Measurements from ENCODE around the gene TMUB1.

DNA sequence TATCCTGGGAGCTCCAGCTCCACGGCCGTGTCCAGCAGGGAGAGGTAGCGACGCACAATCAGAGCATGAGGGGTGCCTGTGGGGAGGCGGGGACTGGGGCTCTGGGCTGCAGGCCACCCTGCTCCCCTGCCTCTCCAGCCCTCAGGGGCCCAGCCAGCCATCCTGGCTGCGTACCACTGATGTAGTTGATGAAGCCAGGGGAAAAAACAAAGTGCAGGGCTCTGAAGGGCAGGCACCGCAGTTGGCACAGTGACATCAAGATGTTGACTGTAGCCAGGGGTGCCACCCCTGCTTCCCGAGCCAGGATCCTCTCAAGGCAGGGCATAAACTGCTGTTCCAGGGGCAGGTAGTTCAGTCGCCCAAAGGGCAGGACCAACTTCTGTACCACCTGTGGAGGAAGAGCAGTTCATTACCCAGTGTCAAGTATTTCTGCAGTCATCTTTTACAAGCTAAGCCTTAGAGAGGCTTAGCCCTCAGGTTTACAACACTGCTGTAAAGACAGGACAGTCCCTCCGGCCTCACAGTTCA, 5.5 kb downstream of the TMUB1 start:
- TF ChIP-seq POLR2A (IDR thresholded peaks at IDR 0.05) = no peak
- TF ChIP-seq, protein P1, sequence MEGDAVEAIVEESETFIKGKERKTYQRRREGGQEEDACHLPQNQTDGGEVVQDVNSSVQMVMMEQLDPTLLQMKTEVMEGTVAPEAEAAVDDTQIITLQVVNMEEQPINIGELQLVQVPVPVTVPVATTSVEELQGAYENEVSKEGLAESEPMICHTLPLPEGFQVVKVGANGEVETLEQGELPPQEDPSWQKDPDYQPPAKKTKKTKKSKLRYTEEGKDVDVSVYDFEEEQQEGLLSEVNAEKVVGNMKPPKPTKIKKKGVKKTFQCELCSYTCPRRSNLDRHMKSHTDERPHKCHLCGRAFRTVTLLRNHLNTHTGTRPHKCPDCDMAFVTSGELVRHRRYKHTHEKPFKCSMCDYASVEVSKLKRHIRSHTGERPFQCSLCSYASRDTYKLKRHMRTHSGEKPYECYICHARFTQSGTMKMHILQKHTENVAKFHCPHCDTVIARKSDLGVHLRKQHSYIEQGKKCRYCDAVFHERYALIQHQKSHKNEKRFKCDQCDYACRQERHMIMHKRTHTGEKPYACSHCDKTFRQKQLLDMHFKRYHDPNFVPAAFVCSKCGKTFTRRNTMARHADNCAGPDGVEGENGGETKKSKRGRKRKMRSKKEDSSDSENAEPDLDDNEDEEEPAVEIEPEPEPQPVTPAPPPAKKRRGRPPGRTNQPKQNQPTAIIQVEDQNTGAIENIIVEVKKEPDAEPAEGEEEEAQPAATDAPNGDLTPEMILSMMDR (IDR thresholded peaks at IDR 0.05) = no peak
- TF ChIP-seq POLR2AphosphoS5 (IDR thresholded peaks at IDR 0.05) = no peak
- TF ChIP-seq EP300 (IDR thresholded peaks at IDR 0.05) = no peak

Measured in gastroesophageal sphincter (tissue), 3 donors.